GM23338 (cell line): ENCODE data around the gene EMC1.

Experiments
- EZH2phosphoT487 ChIP-seq: fragments of 200-600 bp; sonication (generic); IDR thresholded peaks from one replicate; pipeline ENCODE4 v1.8.1; 2018; ENCODE audit warnings: antibody characterized with exemption; ENCODE audit not compliant: unreplicated experiment
- POLR2AphosphoS5 ChIP-seq: IDR thresholded peaks from 2 replicates; pipeline ENCODE4 v1.6.1; 2016; ENCODE audit warnings: antibody characterized with exemption, low read depth
- TF ChIP-seq, protein P1 (sequence below), 2 experiments: fragments of 200-600 bp in 1 of 2; sonication (generic) in 1 of 2; conservative IDR thresholded peaks; 2 replicates each; pipeline versions ENCODE4 v1.5.1 to v1.6.1; 2016 to 2017; ENCODE audit warnings: antibody characterized with exemption in 2 of 2, low read depth in 2 of 2, mild to moderate bottlenecking in 2 of 2, moderate library complexity in 1 of 2

DNA sequence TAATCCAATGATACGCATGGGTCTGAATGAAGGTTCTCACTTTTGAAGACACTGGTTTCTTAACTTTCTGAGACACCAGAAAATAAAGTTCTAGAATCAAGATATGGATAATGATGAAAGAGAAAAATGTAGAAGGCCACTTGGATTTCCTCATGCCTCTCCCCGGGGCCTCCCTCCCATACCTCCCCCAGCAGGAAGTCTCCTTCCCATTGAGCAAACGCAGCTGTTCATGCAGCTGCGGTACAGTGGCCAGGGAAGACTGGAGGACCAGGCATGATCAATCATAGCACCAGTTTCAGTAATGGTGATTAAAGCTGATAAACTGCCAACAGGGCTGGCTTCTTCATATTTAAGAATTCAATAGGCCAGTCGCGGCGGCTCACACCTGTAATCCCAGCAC, 30.3 kb downstream of the EMC1 start:
- TF ChIP-seq, protein P1, sequence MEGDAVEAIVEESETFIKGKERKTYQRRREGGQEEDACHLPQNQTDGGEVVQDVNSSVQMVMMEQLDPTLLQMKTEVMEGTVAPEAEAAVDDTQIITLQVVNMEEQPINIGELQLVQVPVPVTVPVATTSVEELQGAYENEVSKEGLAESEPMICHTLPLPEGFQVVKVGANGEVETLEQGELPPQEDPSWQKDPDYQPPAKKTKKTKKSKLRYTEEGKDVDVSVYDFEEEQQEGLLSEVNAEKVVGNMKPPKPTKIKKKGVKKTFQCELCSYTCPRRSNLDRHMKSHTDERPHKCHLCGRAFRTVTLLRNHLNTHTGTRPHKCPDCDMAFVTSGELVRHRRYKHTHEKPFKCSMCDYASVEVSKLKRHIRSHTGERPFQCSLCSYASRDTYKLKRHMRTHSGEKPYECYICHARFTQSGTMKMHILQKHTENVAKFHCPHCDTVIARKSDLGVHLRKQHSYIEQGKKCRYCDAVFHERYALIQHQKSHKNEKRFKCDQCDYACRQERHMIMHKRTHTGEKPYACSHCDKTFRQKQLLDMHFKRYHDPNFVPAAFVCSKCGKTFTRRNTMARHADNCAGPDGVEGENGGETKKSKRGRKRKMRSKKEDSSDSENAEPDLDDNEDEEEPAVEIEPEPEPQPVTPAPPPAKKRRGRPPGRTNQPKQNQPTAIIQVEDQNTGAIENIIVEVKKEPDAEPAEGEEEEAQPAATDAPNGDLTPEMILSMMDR (conservative IDR thresholded peaks at IDR 0.05; ENCODE audit: low read depth in 2 of 2) = no peak
- TF ChIP-seq EZH2phosphoT487 (no peak), POLR2AphosphoS5 (no peak)
